HG03196 (cell line): ENCODE results near the gene CLCN4.

Experiments
- ATAC-seq: cut with Tn5 transposase; IDR thresholded peaks from one replicate; pipeline ENCODE4 v1.9.1; 2021; ENCODE audit not compliant: unreplicated experiment

CLCN4 gene

DNA sequence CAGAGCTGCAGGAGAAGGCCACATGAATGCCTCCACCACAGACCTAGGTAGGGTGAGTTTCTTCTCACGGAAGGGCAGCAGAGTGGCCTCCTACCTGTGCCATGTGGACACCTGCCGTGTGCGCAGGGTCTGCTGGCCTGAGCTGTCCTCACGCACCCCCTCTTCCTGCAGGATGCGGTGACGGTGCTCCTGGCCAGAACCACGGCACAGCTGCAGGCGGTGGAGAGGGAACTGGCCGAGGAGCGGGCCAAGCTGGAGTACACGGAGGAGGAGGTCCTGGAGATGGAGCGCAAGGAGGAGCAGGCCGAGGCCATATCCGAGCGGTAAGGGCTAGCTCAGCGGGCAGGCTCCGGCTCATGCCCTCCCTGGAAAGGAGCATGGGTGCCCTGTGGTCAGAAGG is 28.4 kb upstream of the CLCN4 start:
- ATAC-seq = no peak

DNA sequence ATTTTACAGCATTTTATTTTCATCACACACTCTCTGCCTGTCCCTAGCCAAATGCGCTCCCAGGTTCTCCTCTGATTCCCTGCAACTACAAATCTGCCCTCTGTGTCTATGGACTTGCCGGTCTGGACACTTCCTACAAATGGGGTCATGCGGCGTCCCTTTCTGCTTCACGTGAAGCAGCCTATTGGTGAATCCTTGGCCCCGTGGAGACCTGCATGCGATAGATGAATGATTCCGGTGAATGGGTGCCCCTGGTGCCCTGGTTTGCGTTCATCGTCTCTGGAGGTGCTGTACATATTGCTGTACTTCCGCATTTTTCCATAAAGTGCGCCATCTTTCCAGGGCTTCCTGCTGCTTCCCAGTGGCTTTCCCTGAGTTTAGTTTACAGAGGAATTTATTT is 27.5 kb upstream of the CLCN4 start:
- ATAC-seq = no peak

DNA sequence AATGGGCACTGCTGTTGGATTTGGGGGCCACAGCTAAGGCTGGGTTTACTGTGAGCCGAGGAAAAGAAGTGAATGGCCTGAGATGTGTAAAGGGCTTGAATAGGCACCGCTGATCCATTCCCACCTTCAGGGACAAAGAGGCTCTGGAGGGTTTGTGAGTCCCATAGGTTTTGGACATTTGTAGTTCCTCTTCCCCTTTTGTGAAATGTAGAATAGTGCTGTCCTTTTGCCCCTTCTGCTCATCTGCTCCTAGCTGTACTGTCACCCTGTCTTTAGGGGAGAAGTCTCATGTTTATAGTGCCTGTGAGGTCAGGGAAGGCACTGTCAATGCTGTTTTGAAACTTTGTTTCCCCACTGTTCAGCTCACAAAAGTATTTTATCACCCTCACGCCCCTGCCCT is 26.4 kb upstream of the CLCN4 start:
- no peak for ATAC-seq

DNA sequence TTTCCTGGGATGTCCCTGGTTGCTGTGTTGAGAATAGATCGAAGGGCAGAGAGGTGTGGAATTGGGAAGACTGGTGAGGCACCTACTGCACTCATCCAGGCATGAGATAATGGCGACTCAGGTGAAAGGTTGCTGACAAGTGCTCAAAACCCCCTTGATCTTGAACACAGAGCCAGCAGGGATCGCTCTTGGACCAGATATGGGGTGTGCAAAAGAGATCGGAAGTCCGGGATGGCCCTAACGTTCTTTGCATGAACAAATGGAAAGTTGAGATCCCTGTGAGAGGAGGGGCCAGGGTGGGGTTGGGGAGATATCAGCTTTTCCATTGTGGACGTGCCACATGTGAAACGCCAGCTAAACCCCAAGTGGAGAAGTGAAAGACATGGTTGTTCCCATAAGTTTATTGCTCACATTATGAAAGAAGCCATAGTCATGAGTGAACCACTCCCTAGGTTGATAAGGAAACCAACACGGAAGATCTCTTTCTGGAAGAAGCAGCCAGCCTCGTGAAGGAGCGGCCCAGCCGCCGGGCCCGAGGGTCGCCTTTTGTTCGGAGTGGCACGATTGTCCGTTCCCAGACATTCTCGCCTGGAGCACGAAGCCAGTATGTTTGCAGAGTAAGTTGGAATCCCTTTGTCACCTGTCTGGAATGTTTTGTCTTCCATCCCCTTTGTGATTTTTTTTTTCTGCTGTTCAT is 22.6 kb upstream of the CLCN4 start:
- no peak for ATAC-seq

DNA sequence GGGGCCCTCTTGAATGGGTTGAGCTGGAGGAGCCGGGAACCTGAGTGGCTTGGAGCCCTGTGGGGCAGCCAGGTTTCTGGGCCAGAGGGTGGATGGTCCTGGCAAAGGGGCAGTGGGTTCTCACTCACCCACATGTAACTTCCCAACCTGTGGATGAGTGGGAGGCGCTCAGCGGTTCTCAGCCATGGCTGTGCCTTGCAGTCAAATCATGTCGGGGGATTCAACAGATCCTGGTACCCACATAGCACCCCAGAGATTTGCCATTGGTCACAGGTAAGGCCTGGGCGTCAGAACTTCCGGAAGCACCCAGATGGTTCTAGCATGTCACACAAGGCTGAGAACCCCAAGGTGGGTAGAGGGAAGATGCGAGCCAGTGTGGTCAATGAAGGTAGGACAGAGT is 21.9 kb upstream of the CLCN4 start:
- no peak for ATAC-seq

DNA sequence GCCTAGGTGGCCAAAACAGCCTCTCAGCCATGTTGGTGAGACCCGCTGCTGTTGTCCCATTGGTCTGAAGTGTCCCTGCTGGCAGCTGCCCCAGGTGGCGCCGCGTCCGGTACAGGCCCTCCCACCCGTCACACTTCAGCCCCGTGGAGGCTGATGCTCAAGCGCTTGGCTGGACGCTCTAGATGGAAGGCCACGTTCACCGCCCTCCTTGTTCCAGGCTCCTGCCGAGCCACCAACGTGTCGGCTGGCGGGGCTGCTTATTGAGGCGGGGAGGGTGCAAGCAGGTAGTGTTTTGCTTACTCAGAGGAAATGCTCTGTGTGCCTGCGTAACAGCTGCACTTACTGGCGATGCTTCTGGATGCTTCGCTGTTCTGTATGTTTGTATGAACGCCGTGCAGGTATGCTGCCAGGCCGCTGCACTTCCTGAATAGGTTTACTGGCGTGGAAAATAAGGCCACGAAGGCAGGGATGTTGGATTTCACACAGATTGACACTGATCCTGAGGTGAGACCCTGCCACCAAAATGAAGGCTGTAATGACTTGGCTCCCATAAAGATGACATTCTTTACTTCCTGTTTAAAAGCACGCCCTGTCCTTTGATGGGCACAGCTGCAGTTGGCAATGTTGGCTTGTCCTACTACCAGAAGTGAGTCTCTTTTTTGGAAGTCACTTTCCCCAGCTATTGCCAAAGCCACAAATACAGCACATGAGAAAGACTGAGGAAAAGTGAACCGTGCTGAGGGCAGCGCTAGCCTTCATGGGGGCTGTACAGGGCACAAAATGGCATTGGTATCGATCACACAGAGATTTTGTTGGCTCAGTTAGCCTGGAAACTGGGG is 21.0 kb upstream of the CLCN4 start:
- no peak for ATAC-seq

DNA sequence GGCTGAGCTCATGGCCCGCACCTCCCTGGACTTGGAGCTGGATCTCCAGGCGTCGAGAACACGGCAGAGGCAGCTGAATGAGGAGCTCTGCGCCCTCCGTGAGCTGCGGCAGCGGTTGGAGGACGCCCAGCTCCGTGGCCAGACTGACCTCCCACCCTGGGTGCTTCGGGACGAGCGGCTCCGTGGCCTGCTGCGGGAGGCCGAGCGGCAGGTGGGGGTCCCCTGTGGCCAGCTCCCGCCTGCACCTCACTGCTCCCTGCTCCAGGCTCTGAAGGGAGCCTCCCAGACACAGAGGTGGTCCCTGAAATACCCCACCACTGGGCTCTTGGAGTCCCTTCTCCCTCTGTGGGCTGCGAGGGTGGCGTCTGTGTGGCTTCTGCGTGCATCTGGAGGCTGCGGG is 18.0 kb upstream of the CLCN4 start:
- no peak for ATAC-seq

DNA sequence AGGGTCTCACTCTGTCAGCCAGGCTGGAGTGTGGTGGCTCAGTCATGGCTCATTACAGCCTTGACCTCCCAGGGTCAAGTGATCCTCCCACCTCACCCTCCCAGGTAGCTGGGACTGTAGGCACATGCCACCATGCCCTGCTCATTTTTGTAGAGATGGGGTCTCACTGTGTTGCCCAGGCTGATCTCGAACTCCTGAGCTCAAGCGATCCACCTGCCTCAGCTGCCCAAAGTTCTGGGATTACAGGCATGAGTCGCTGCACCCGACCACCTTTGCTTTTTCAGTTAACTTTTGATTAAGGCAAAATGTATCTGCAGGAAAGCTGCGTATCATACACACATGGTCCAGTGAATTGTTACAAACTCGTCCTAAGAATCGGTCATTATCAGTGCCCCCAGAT is 16.5 kb upstream of the CLCN4 start:
- ATAC-seq = no peak

DNA sequence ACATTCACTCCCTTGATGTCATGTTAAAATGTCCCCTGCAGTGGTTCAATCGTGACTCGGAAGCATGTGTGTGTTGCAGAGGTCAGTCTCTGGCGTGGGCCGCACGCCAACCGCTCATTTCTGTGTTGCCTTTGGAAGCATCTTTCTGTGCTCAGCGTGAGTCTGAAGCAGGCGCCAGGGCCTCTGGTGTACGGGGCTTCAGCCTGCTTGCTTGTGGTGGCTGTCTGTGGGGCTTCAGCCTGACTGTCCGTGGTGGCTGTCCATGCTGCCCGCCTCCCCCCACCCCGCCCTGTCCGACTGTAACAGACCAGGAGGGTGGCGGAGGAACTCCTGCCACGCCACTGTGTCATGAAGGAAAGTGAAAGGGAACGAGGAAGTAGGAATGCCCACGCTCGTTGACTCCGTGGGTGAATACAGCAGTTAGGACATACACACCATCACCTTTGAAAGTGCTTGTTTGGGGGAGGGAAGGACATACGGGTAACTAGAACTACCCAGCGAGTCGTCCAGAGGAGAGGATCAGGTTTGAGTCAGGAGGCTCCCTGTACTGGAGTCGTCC is 14.7 kb upstream of the CLCN4 start:
- ATAC-seq = no peak

DNA sequence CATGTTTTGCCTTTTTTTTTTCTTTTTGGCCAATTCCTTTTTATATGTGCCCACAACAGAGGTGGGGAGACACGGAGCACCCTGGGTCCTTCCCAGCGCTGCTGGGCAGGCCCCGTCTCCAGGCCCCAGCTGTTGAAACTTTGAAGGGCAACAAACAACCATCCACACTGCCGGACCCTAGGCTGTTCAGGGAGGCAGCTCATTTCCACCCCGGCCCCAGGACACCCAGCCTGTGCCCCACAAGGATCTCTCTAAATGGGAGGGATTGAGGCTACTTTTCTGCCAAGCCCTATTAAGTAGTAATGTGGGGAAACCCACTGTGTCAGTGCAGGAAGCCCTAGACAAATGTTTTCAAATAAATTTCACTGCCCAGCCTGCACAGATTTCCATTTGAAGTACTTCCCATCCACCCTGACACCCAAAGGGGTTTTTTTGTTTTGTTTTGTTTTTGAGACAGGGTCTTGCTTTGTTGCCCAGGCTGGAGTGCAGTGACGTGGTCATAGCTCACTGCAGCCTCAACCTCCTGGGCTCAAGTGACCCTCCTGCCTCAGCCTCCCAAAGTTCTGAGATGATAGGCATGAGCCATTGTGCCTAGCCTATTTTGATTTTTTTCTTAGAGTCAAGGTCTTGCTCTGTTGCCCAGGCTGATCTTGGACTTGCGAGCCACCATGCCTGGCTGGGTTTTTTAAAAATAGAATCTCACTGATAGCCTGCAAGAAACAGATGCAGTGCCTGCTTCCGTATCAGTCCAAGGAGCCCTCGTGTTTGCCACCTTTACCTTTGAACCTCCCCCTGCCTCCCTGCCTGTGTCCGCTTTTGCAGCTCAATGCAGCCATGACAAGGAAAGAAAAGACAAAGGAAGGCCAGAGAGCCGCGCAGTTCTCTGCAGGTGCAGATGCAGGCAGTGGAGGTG is 13.4 kb upstream of the CLCN4 start:
- no peak for ATAC-seq

DNA sequence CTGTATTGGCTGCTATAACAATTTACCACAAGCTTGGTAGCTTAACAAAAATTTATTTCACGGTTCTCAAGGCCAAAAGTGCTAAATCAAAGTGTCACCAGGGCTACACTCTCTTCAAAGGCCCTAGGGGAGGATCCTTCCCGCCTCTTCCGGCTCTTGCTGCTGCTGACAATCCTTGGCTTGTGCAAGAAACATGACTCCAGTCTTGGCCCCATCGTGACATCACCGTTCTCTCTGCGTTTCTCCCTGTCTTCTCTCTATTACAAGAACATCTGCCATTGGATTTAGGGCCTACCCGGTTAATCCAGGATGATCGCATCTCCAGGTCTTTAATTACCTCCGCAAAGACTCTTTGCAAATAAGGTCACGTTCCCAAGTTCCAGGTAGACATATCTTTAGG is 10.4 kb upstream of the CLCN4 start:
- no peak for ATAC-seq

DNA sequence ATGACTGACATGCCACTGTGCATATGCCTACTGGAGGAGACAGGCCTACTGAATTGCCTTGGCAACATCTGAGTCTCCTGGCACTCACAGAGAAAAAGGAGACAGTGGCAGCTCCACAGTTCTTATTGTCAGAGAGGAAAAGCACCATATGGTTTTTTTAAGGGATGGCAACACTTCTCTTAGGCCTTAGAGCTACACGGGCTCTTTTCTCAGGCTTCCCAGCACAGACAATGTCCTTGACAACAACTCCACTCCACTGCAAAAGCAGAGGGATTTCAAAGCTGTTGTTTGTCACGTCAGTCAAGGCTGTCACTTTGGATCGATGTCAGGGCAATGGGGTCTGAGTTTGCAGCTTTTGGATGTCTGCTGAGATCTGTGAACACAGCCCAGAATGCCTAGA is 4.7 kb upstream of the CLCN4 start:
- ATAC-seq = no peak

DNA sequence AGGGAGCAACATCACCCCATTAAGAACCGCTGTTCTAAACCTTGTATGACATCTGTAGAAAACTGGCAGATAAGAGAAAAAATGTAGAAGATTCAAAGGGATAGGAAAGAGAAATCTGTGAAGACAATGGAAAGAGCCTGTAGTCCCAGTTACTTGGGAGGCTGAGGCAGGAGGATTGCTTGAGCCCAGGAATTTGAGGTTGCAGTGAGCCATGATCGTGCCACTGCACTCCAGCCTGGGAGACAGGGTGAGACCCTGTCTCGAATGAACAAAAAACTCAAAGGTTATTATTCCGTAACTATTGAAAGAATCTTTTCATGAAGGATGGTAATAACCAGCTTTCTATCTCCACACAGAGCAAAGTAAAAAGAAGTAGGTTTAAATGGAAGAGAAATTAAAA is 1.6 kb upstream of the CLCN4 start:
- no peak for ATAC-seq

DNA sequence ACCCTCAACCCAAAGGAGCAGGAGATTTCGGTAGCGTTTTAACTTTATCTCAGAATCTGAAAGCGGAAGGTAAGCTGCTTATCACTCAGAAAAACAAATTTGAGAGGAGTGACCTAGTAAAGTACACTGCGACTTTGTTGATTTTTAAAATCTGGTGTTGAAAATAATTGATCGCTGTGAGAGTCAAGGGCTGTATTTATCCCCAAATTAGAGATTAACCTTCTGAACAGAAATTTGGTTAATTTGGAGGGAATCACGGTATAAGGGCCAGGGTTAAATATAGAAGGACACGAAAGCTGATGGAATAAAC is 212 bp downstream of the CLCN4 start:
- no peak for ATAC-seq

DNA sequence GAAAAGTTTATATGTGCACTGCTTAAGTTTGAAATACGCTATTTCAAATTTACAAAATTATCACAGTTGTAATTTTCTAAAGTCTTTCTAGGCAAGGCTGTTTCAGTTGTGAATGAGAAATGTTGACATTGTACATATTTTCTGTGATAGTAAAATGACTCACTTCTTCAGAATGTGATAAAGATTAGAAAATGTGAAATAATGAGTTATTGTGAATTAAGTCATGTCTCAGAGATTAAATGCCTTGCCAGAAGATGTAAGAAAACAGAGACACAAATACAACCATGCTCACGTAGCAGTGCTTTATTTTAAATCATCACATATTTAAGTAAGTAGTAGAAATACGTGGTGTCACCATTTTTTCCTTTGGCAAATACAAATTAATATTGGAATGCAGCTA is 768 bp downstream of the CLCN4 start:
- ATAC-seq = no peak

DNA sequence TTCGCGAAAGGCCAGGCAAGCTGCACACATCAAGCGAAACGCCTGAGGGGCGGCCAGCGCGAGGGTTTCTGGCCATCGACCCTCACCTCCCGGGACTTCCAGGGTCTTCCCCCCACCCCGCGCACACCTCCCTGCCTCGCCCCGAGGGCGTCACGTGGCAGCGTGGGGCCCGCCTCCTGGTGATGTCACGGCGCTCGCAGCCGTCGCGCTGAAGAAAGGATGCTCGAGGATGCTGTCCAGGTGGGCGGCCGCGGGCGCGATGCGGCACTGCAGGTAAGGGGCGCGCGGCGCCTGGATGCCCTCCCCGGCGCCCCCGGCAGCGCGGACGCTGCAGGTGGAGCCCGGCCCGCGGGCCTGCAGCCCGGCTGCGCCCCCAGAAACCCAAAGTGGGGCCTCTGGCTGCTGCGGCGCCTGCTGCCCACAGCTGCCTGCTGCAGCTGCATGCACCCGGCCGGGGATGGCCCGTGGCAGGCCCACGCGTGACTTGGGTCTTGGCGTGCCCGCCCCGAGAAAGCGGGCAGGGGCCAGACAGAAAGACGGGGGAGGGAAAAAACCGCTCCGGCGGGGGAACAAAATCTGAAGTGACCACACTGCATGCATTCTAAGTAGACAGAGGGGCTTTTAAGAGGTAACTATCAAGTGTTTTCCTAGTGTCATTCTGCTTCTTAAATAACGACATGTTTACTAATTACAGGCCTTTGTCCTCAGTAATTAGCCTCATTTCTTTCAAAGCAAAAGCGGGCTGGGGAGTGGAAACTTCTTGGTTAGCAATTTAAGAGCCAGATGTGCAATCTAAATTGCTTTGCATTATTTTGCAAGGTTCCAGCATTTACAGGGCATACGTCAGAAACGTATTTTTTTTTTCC is 1.7 kb downstream of the CLCN4 start:
- ATAC-seq = no peak

DNA sequence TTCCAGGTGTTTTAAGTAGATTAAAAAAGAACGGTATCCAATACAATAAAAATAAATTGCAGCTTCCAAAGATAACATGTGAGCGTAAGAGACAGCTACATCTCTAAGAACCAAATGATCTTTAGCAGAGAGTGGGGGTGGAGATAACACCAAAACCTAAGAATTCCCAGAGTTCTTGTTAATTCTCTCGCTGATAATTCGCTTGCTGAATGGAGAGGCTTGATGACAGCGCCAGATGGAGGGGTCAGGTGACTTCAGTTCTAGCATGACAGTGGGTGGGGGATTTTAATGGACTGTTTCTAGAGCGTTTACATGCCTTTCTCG is 2.3 kb downstream of the CLCN4 start:
- ATAC-seq = no peak

DNA sequence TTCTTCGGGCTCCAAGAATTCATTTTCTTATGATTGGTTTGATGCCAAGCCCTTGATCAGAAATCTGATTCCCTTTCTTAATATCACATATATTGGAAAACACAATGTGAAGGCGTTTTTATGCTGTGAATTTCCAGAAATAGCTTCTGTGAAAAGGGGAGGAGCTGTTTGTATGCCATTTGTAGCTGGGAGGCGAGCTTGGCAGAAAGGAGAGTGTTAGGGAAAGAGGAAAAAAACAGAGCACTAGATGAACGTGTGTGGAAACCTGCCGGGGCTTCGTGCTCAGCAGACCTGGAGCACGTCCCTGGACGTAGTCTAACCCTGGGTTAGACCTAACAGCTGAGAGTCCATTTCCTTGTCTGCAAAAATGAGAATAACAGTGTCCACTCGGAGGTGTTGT is 3.4 kb downstream of the CLCN4 start:
- ATAC-seq = no peak

DNA sequence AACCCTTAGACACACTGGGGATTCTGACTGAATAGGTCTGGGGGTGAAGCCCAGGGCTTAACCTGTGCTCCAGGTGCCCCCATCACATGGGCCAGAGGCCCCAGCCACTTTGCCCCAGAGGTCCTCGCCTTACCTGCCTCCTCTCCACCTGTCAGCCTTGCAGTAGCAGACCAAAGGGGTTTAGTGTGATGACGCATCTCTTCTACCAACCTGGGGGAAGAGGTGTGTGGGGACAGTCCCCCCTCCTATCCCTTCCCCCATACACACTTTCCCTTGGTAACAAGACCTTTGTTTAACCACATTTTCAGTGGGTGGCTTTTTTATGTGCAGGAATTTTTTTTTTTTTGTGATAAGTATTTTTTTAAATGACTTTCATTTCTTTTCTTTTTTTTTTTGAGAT is 6.3 kb downstream of the CLCN4 start:
- no peak for ATAC-seq

DNA sequence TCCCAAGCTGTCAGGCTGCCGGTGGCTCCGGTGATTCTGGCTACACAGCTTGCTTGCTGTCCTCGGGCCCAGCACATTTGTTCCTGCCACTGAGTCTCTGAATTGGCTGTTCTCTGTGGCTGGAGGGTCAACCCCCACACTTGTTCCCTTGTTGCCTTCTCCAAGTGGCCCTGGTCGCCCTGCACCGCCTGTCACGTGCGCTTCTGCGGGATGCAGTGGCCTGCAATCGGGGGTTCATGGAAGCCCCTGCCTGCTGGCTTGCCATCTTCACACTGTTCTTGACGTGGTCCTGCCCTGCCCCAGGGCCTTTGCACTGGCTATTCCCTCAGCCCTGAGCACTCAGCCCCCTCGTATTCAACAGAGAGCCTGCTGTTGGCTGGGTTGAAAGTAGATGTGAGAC is 8.1 kb downstream of the CLCN4 start:
- no peak for ATAC-seq
